ENCODE results near the gene CDH13.
A peak's percentile ranks its signal among the peaks of the same experiment; 100 is the strongest.

Gene CDH13

DNA sequence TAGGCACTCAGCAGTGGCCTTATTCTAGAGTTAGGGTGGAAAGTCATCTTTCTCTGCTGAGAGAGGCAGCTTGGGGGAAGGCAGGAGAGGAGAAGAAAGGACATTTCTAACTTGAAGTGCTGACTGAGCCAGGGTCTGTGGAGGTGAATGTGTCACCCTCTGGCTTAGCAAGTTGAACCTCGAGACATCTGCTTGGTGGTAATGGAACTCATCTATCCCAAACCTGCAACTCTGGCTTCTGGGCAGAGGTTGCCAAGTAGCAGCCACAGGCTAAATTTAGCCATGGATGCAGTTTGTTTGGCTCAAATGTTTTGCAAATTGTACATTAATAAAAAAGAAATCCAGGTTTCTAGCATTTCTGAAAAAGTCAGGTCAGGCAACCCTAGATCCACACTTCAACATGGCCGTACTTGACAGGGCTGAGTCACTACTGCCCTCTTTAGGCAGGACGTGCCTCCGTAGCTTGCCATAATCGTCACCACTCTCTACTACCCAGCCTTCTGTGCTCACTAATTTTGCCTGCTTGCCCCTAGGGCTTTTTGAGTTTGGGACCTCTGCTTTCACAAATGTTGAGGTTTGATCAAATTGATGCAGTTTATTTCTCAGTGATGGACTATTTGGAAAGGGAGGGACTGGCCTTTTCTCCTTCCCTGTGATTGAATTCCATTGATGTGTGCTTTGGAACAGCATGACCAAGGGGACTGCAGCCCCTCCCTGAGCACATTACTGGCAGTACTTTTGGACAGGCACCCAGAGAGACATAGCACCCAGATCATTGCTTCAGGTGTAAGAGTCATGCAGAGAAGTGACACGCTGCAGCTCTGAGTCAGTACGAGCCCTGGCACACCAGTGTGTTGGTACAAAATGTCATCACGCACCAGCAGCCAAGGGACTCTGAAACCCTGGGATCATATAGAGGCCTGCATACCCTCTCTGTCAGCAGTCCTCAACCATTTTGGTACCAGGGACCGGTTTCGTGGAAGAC lies 5.2 kb downstream of the CDH13 start:
- H3K9me3 ChIP-seq (ENCODE audit: insufficient read depth, low read length, severe bottlenecking): no peaks in the 10 kb centered on the region
- no peaks in the 10 kb centered on the region; the same call in 1 of the 2 replicates for H4K20me1 ChIP-seq (ENCODE audit: insufficient read depth, low read length)
- peaks cover 7% of the 10 kb centered on the region for H3K27me3 ChIP-seq (ENCODE audit: insufficient read depth, low read length, poor library complexity)
- no peak for ATAC-seq (ENCODE audit: insufficient read depth, low read depth)
- no peak overlapping the region for H3K9ac ChIP-seq (ENCODE audit: low read depth, low read length)
- H3K27ac ChIP-seq (ENCODE audit: low read length): no peak overlapping the region
- TF ChIP-seq, protein P1, sequence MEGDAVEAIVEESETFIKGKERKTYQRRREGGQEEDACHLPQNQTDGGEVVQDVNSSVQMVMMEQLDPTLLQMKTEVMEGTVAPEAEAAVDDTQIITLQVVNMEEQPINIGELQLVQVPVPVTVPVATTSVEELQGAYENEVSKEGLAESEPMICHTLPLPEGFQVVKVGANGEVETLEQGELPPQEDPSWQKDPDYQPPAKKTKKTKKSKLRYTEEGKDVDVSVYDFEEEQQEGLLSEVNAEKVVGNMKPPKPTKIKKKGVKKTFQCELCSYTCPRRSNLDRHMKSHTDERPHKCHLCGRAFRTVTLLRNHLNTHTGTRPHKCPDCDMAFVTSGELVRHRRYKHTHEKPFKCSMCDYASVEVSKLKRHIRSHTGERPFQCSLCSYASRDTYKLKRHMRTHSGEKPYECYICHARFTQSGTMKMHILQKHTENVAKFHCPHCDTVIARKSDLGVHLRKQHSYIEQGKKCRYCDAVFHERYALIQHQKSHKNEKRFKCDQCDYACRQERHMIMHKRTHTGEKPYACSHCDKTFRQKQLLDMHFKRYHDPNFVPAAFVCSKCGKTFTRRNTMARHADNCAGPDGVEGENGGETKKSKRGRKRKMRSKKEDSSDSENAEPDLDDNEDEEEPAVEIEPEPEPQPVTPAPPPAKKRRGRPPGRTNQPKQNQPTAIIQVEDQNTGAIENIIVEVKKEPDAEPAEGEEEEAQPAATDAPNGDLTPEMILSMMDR (IDR thresholded peaks at IDR 0.05; ENCODE audit: borderline replicate concordance, extremely low read depth, low read length, poor library complexity, severe bottlenecking): peak; percentile 53
- no peak for TF ChIP-seq EZH2 (IDR thresholded peaks at IDR 0.05; ENCODE audit: borderline replicate concordance, low read depth, low read length, severe bottlenecking)
- no peak overlapping the region for H2AFZ ChIP-seq (ENCODE audit: low read depth, low read length)
- no peak overlapping the region for H3K4me2 ChIP-seq (ENCODE audit: insufficient read depth, low read length)
- no peak overlapping the region for H3K4me3 ChIP-seq (ENCODE audit: low read depth in 1 of 2, low read length in 2 of 2)
- H3K4me1 ChIP-seq (ENCODE audit: insufficient read depth, low read length): no peaks in the 10 kb centered on the region
- no peak for DNase-seq
- H3K36me3 ChIP-seq (ENCODE audit: insufficient read depth, low read length): no peaks in the 10 kb centered on the region
- H3K79me2 ChIP-seq (ENCODE audit: insufficient read depth, low read length): no peaks in the 10 kb centered on the region

DNA sequence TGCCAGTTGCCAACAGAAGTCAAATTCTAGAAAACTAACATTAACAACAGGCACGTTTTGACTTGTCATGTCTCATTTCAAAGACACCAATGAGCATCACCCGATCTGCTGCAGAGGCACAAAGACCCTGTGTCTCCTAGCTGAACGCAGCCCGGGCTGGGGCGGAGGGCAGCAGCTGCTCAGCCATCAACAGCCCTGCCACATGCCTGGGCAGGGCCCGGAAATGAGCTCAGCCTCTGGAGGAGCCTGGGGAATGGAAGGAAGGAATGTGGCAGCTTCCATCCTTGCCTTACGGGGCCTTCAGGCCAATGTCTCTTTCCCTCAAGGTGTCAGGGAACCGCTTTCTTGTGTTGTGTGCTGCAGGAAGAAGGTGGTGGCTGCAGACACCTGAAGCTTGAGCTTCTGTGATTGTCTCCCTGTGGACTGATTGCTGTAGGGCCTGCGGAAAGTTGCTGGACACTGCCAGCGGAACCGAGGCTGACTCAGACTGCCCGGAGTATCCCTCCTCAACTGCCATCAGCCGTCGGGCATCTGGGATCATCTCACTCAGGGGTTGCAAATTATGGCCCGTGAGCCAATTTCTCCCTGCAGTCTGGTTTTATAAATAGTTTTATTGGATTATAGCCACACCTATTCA lies 7.3 kb downstream of the CDH13 start:
- H3K4me2 ChIP-seq (ENCODE audit: insufficient read depth, low read length): no peak overlapping the region
- H3K27ac ChIP-seq (ENCODE audit: low read length): no peak overlapping the region
- H2AFZ ChIP-seq (ENCODE audit: low read depth, low read length): no peak overlapping the region
- peaks cover 3% of the 10 kb centered on the region for H3K27me3 ChIP-seq (ENCODE audit: insufficient read depth, low read length, poor library complexity)
- H3K4me1 ChIP-seq (ENCODE audit: insufficient read depth, low read length): no peaks in the 10 kb centered on the region
- no peaks in the 10 kb centered on the region for H3K79me2 ChIP-seq (ENCODE audit: insufficient read depth, low read length)
- DNase-seq (no peak), ATAC-seq (ENCODE audit: insufficient read depth, low read depth) (no peak)
- no peak overlapping the region for H3K4me3 ChIP-seq (ENCODE audit: low read depth in 1 of 2, low read length in 2 of 2)
- no peak overlapping the region for H3K9ac ChIP-seq (ENCODE audit: low read depth, low read length)
- H4K20me1 ChIP-seq (ENCODE audit: insufficient read depth, low read length): no peaks in the 10 kb centered on the region; the same call in 1 of the 2 replicates
- no peaks in the 10 kb centered on the region for H3K9me3 ChIP-seq (ENCODE audit: insufficient read depth, low read length, severe bottlenecking)
- no peaks in the 10 kb centered on the region for H3K36me3 ChIP-seq (ENCODE audit: insufficient read depth, low read length)
- TF ChIP-seq EZH2 (IDR thresholded peaks at IDR 0.05; ENCODE audit: borderline replicate concordance, low read depth, low read length, severe bottlenecking): no peak
- TF ChIP-seq, protein P1 (IDR thresholded peaks at IDR 0.05; ENCODE audit: borderline replicate concordance, extremely low read depth, low read length, poor library complexity, severe bottlenecking): no peak

DNA sequence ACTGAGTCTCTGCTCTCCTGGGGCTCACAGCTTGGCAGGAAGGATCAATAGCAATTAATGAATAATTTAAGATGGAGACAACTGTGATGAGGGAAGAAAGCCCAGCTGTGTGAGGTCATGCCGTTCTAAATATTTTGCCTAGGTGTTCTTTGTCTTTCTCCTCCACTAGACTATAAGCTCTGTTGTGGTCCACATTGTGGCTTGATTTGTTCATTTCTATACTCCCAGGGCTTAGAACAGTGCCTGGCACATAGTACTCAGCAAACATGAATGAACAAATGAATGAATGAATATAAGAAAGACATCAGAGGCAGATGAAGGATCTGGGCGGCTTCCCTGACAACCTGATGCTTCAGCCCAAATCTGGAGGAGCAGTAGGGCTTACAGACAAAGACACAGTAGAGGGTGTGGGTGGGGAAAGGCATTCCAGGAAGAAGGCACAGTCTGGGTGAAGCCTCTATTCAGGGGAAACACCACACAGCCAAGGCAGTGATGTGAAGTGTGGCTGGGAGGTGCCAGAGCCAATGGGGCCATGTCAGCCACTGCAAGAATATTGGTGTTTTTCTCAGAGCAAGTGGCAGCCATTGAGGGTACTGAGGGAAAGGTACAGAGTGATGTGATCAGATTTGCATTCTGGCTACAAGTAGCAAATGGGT lies 8.3 kb downstream of the CDH13 start:
- no peak for ATAC-seq (ENCODE audit: insufficient read depth, low read depth)
- H4K20me1 ChIP-seq (ENCODE audit: insufficient read depth, low read length): no peaks in the 10 kb centered on the region; the same call in 1 of the 2 replicates

More for the DNA sequence above, 8.3 kb downstream of the CDH13 start:
- H3K36me3 ChIP-seq (ENCODE audit: insufficient read depth, low read length): no peaks in the 10 kb centered on the region
- H3K79me2 ChIP-seq (ENCODE audit: insufficient read depth, low read length): no peaks in the 10 kb centered on the region
- no peak overlapping the region for H3K4me3 ChIP-seq (ENCODE audit: low read depth in 1 of 2, low read length in 2 of 2)
- peaks cover 3% of the 10 kb centered on the region for H3K27me3 ChIP-seq (ENCODE audit: insufficient read depth, low read length, poor library complexity)
- H2AFZ ChIP-seq (ENCODE audit: low read depth, low read length): no peak overlapping the region
- TF ChIP-seq EZH2 (IDR thresholded peaks at IDR 0.05; ENCODE audit: borderline replicate concordance, low read depth, low read length, severe bottlenecking): no peak
- TF ChIP-seq, protein P1 (IDR thresholded peaks at IDR 0.05; ENCODE audit: borderline replicate concordance, extremely low read depth, low read length, poor library complexity, severe bottlenecking): no peak
- no peaks in the 10 kb centered on the region for H3K9me3 ChIP-seq (ENCODE audit: insufficient read depth, low read length, severe bottlenecking)
- no peak overlapping the region for H3K4me2 ChIP-seq (ENCODE audit: insufficient read depth, low read length)
- no peak overlapping the region for H3K9ac ChIP-seq (ENCODE audit: low read depth, low read length)
- DNase-seq: no peak
- no peak overlapping the region for H3K27ac ChIP-seq (ENCODE audit: low read length)
- H3K4me1 ChIP-seq (ENCODE audit: insufficient read depth, low read length): no peaks in the 10 kb centered on the region
